Kidney glomerular epithelial cell (primary cell): ENCODE results near the gene PLCL2.
"Not testable (repeated sequence)": the region's sequence is repeated elsewhere in the genome, so short reads cannot be mapped to it uniquely, and the experiment has no call there.

ENCODE experiments used
- DNase-seq: peaks from one replicate; lab custom pipeline; 2025; lab: John Stamatoyannopoulos, UW

Gene PLCL2

DNA sequence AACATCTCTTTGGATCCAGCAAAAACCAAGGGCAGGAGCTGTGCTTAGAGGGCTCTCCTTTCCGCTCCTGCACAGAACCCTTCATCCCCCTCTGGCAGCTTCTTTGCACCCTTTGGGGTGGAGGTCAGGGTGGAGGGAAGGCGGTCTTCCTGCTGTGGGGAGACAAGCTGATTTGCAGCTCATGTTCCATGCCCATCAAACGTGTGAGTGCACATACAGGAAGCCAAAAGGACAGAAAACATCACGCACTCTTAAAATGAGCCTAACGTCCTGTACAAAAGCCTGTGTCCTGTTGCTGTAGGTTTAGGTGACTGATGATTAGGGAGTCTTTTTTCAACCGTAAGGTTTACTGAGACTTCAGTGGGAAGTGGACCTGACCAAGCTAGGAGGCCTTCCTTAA lies 195.2 kb downstream of the PLCL2 start:
- no peak for DNase-seq

DNA sequence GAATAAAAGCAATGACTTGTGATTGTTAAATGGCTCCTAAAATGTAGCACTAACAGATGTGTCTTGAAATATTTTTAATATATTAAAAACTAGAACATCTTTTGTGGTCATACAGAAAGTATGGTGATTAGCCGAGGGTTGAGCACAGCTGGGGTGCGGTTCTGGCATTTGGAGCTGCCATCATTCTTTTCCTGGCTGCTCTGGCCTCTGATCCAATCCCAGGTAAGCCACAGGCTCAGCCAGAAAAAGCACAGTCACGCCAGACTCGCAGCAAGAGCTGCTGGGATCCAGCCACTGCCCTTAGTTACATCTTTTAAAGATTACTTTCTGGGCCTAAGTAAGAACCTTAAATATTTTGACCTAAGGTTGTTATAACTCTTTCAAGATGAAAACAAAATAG lies 196.8 kb downstream of the PLCL2 start:
- no peak for DNase-seq

DNA sequence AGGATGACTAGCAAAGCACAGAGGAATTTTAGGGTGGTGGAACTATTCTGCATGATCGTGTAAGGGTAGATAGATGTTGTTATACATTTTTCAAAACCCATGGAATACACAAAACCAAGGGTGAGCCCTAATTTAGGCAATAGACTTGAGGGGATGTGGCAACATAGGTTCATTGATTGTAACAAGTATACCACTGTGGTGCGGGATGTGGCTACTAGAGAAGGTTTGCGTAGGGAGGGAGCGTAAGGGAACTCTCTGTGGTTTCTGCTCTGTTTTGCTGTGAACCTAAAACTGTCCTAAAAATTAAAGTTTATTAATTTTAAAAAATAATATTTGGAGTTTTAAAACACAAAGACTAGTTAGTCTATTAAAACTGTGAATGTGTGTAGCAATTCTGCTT lies 202.8 kb downstream of the PLCL2 start:
- no peak for DNase-seq

DNA sequence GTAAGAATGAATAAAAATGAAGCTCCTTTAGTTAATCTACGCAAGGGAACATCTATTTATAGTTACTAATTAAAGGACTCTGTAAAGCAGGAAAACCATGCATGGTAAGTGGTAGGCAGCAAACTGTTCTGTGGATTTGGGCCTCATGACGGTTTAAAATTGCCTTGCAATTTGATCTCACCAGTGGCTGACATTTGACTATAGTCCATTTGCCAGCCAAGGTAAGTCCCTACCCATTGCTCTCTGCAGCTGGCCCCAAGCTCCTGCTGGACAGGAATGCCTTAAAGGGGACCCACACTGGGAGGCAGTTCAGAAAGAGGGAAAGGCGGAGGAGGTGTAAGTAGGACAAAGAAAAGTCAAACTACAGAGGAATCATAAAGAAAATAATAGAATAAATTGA lies 203.3 kb downstream of the PLCL2 start:
- no peak for DNase-seq

DNA sequence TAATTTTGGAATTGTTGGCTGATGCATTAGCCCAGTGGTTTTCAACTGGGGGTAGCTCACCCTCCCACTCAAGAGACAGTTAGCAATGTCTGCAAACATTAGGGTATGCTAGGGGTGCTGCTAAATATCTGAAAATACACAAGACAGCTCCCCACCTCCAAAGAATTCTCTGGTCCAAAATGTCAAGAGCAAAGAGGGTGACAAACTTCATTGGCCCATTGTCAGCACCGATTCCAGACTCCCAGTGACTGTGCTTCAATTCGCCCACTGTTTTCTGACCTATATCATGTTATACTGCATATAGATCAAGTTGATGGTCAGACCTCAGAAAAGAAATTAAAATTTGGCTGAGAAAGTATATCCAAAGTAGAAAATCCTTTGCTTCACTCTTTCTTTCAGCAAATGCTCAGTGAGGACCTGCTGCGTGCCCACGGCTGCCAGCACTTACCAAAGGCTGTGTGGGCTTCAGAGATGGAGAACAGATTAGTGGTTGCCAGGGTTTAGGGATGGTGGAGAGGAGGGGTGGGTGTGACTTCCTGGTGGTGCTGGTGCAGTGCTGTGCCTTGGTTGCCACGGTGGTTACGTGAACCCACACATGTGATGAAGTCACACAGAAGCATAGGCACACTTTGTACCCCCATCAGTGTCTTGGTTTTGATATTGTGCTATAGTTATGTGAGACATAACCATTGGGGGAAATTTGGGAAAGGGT lies 204.0 kb downstream of the PLCL2 start:
- DNase-seq: no peak

DNA sequence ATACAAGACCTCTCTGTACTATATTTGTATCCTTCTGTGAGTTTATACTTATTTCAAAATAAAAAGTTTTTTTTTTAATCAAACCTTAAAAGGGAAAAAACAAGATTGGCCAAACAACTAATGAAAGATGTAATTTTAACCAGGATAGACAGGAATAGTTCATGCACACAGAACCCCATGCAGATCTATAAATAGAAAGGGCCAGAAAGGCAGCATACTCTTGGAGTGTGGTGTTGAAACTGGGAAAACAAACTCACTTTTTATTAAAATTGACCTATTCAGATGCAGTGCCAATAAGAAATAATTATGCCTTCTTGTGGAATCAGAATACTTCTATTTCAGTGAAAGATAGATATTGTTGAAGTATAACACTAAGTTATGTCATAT lies 204.6 kb downstream of the PLCL2 start:
- no peak for DNase-seq

DNA sequence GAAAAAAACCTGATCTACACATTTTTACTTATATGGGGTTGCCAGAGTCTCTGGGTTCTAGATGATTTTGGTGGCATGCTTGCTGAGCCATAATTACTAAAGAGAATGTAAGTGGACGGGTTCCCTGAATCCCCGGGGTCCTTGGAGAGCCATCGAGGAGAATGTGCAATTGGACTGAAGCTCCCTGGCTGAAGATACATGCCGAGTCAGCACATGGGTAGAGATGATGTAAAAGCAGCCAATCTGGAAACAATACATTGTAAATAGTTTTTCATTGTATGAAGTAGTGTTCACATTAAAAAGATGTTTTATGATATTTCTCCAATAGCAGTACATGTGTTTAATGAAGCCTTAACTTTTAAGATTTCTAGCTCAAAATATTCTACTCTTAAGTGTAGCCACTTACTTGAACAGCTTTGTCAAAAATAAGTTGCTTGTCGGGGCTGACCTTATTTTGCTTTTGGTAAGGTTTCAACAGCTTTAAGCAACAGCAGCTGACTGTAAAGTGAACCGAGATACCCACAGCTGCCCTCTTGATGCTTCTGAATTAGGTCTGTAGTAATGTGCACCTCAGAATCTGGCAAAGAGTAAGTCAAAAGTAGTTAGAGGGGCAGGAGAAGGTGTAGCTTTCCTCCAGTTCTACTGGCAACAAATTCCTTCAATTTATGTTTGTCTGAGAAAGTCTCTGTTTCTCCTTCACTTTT lies 205.7 kb downstream of the PLCL2 start:
- DNase-seq: no peak

DNA sequence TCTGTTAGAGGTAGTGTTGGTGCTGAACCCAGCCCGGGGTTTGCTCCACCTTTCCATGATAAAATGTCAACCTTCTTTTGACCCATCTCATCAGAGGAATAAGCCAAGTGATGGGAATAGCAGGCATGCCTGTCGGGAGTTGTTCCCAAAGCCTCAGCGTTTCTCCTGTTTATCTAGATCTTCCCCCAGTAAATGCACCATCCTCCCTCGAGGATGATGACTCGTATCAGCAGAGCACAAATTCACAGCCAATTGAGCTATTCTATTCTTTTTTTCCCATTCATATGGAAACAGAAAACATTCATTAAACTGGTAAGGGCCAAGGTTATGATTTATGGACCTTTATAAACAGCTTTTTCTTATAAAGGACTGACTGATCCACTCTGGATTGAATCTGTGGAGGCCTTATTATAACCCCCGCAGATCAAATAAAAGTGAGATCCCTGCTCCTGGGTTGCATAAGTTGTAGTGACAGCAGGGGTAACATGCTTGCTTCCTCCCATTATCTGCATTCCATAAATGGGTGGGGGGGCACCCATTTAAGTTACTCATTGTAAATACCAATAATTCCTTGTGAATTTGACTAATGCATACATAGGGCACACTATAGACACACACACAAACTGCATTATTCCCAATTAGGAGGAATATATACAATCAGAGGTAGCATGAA lies 207.3 kb downstream of the PLCL2 start:
- DNase-seq: no peak

DNA sequence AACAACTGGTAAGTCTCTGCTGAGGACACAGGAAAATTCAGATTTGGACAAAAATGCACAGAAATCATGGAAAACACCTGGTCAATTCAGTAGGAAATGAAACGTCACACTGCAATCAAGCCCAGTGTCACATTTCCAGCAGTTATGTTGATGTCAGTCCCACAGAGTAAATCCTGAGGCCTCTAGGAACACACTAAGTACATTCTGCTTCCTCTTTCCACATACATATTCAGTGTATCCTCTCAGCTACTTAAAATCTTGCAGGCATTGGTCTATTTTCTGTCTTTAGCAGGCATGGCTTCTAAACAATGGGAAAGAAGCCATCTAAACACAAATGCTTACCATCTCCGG lies 207.8 kb downstream of the PLCL2 start:
- DNase-seq: no peak

DNA sequence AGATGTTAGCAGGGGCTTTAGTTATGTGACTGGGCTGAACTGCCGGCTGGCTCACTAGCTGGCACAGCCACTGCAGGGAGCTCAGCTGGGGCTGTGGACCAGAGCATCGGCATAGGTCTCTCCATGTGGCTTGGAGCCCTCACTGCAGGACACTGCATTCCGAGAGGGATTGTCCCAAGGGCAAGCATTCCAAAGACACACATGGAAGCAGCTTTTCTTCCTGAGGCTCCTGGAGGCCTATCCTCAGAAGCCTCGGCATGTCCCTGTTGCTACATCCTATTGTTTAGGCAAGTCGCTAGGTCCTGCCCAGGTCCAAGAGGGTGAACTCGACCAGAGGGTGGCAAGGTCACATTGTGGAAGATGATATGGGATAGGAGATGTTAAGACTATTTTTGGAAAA lies 209.8 kb downstream of the PLCL2 start:
- DNase-seq: no peak

DNA sequence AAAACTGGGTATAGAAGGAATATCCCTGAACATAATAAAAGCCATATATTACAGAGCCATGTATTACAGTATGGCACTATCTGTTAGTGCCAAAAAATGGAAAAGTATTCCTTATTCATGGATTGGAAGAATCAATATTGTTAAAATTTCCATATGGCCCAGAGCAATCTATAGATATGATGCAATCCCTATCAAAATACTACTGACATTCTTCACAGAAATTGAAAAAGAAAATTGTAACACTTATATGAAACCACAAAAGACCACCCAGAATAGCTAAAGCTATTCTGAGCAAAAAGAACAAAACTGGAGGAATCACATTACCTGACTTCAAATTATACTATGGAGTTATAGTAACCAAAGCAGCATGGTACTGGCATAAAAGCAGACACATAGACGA lies 218.8 kb downstream of the PLCL2 start:
- no peak for DNase-seq

DNA sequence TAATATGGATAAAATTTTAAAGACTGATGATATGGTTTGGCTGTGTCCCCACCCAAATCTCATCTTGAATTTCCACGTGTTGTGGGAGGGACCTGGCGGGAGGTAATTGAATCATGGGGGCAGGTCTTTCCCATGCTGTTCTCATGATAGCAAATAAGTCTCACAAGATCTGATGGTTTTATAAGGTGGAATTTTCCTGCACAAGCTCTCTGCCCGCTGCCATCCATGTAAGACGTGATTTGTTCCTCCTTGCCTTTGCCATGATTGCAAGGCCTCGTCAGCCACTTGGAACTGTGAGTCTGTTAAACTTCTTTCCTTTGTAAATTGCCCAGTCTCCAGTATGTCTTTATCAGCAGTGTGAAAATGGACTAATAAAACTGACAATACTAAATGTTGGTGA lies 222.0 kb downstream of the PLCL2 start:
- not testable (repeated sequence) for DNase-seq

DNA sequence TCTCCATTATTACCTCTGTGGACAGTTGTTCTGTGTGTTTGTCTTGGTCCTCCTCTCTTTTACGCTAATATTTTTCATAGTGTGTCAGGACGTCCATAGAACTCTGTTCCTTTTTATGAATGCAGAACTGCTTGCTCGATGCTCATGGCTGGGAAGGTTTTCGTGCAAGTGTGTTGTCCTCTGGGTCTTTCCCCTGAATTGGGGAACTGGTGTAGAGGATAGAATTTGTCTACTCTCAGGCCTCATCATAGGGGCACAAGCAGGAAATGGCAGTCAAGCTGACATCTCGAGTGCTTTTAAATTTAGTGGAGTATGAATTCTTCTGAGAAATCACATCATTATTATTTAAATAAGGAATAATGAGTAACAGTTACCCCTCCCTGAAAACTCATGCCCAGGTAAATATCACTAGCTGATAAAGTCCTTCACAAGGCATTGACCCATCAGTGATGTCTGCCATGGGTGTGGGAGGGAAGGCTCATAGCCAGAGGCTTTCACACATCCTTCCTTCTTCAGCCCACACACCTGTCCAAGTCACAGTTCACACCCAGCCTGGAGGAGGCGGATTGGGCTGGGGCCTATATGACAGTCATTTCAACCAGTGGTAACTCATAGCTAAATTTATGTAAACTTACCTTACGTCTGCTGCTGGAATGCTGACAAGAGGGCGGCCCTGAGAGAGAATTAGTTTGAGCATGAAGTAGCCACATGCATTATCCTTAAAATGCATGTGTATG lies 226.1 kb downstream of the PLCL2 start:
- DNase-seq: no peak

DNA sequence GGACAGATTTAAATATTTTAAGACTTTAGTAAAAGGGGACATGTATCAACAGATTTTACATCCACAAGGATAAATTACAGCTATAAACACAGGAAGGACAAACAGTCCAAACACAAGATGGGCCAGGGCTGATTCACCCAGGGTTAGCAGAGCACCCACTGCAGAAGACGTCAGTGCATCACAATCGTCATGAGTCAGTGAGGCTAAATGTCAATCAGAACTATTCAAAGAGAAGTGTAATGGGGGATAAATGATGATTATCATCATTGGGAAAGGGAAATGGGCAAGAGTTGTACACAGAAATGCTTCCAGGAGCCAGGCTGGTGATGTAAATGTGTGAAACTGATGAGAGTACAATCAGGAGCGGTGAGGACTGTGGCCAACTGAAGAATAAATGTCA lies 226.8 kb downstream of the PLCL2 start:
- no peak for DNase-seq

DNA sequence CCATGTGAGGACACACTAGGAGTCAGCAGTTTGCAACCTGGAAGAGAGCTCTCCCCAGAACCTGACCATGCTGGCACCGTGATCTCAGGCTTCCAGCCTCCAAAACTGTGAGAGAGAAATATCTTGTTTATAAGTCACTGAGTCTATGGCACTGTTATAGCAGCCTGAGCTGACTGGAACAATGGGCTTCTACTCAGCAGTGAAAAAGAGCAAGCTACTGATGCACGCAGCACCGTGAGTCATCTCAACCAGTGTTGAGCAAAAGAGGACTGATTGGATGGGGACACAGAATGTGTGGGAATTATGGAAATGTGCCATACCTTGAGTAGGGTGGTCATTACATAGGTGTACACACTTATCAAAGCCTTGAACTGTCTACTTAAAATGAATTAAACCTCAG lies 230.4 kb downstream of the PLCL2 start:
- DNase-seq: no peak

DNA sequence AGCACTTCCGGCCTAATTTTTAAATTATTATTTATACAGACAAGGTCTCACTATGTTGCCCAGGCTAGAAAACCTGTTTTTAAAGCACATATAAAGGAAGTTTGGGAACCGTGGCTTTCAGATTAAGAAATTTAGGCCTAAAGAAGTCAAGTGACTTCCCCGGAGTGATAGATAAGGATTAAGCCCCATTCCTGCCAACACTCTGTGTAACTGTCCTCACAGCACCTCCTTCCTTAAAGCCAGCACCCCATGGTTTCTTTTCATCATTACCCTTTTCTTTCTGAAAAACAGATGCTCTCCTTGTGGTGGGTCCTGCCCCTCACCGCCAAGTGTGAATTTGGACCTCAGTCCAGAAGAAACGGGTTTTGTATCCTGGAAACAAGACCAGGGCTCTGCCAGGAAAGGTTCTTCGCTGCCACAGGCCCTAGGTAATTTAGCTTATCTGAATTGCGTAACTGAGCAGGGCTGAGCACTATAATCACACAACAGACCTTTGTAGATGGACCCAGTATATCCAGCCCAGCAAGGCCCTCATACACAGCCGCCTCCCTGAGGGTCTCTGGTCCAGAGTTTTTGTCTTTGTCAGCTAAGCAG lies 231.3 kb downstream of the PLCL2 start:
- no peak for DNase-seq

DNA sequence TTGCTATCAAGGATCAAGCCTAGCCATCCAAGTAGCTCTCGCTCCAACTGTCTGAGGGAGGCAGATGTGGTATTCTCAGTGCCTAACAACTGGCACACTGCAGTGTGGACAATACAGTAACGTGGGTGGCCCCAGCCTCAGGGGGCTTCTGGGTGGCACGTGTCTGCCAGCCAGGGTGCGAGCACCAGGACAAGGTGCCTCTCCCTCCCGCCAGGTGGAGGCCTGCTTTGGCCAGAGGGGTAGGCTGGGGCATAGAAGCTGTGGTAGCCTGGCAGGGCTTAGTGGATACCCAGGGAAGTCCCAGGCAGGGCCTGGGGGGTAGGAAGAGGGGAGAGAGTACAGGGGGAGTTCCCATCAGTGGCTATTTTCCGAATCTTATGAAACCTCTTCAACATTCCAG lies 234.0 kb downstream of the PLCL2 start:
- DNase-seq: no peak

DNA sequence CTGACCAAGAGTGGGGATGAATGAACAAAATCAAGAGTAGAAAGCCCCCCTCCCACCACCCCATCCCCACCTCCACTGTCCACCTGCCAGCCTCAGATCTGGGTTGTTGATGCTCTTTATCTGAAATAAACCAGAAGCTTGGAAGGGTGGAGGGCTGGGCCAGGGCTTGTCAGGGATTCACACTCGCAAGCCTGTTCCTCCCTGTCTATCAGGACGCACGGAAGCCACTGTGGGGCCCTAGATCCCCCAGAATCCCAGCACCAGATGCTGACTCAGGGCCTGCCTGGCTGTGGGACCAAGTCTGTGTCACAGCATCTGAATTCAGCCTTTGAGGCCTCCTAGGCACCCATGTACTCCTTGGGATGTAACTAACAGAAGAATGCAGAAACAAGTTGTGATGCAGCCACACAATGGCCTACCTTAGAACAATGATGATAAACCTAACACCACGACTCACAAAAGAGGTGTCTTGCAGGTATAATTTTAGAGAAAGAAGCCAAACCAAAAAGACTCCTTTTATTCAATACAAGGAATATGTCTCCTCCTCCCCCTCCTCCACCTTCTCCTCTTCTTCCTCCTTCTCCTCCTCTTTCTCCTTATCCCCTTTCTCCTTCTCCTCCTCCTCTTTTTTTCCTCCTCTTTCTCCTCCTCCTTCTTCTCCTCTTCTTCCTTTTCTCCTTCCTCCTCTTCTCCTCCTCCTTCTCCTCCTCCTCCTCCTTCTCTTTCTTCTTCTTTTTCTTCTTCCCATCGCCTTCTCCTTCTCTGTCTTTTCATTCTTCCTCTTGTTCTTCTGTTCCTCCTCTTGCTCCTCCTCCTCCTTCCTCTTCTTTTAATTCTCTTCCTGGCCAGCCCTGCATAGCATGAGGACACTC lies 234.7 kb downstream of the PLCL2 start:
- no peak for DNase-seq

DNA sequence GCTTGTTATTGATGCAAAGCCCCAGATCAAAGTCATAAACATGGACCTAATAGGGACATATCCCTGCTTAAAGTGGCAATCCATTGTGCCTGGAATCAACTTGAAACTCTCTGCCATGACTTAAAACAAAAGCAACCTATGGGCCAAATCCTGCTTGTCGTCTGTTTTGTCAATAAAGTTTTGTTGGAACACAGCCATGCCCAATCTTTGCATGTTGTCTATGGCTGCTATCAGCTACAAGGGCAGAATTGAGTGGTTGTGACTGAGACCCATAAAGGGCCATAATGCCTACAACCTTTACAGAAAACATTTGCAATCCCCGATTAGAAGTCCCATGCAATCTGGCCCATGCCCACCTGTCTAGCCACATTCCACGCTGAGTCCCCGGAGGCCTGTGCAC lies 235.4 kb downstream of the PLCL2 start:
- DNase-seq: no peak

DNA sequence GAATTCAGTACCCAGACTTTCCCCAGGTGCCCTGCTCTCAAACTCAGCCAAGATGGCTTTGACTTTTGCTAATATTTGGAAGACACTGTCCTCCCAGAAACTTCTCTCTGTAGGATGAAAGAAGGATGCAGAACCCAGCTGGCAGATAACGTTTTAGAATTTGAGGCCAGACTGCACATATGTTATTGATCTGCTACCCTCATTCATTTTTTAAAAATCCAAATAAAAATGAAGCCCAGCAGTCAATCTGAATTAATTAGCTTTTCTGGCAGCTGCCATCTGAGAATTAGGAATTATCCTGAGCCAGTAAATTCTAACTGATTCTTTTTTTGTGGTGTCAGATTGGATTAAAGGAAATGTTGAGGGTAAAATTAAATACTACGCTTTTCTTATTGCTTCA lies 236.6 kb downstream of the PLCL2 start:
- DNase-seq: no peak

DNA sequence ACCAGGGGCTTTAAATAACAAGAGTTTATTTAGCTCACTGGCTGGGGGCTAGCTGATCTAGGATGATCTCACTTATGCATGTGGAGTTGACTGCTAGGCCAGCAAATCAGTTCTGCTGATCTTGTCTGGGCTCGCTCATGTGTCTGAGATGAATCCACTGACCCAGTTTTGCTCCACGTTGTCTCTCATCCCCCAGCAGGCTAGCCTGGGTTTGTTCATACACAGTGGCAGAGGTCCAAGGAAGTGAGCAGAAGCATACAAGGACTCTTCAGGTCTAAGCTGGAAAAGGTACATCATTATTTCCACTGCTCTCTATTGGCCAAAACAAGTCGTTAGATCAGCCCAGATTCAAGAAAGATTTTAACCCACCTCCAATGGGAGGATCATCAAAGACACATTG lies 238.0 kb downstream of the PLCL2 start:
- no peak for DNase-seq
